ENCODE results near the gene USP28. TPM values are rescaled to one million over a fixed set of nuclear protein-coding genes. Genes with fewer than 3 reads are reported as not detected.

Gene USP28
- total RNA-seq (2022; extraction: Qiagen RNA extraction; ENCODE audit: low read depth): 11.0 to 16.3 TPM (median 15.6 TPM) in 5 replicates

GRCh38 chr11:113875234-113876073 is at the start of gene USP28:
Gene USP28 (minus strand): TSS chr11:113875572. CDS start chr11:113875501, 71 bp downstream.

GRCh38 chr11:113904379-113905101 is 29.2 kb upstream of the USP28 start, which contains the start of gene HTR3B:
Gene HTR3B (plus strand): TSS chr11:113904796. CDS start chr11:113904934, 138 bp downstream.

GRCh38 chr11:113779496-113779895 is 95.9 kb downstream of the USP28 start, which contains the start of gene CLDN25:
Gene CLDN25 (plus strand): TSS chr11:113779796. CDS start chr11:113779796, 0 bp downstream.

GRCh38 chr11:113773416-113774173 is 101.8 kb downstream of the USP28 start, which contains the start of gene ZW10:
Gene ZW10 (minus strand): TSS chr11:113773692. CDS start chr11:113773666, 26 bp downstream.

Other genes with a start within 250 kb of the USP28 start
- 0.09 to 0.25 TPM (median 0.12 TPM) in 5 replicates for gene TMPRSS5, start 169.3 kb downstream of the USP28 start, total RNA-seq (2022; extraction: Qiagen RNA extraction; ENCODE audit: low read depth)
- 10.9 to 14.1 TPM (median 13.1 TPM) in 5 replicates for gene ZW10, start 101.9 kb downstream of the USP28 start, total RNA-seq (2022; extraction: Qiagen RNA extraction; ENCODE audit: low read depth)
- gene CLDN25, start 95.8 kb downstream of the USP28 start, total RNA-seq (2022; extraction: Qiagen RNA extraction; ENCODE audit: low read depth): not detected in 5 replicates
- gene HTR3B, start 29.2 kb upstream of the USP28 start, total RNA-seq (2022; extraction: Qiagen RNA extraction; ENCODE audit: low read depth): not detected in 5 replicates
- not detected in 5 replicates for gene HTR3A, start 99.5 kb upstream of the USP28 start, total RNA-seq (2022; extraction: Qiagen RNA extraction; ENCODE audit: low read depth)
- gene ZBTB16, start 184.1 kb upstream of the USP28 start, total RNA-seq (2022; extraction: Qiagen RNA extraction; ENCODE audit: low read depth): 0.13 to 0.50 TPM (median 0.23 TPM) in 5 replicates